A549 (cell line): ENCODE results near the gene STARD13. TPM values are rescaled to one million over a fixed set of nuclear protein-coding genes. Genes with fewer than 3 reads are reported as not detected.
A peak's percentile ranks its signal among the peaks of the same experiment; 100 is the strongest.

Source experiments
- ATAC-seq, 2 experiments: fragments of 200-7000 bp in 1 of 2; fragments of >200 bp in 1 of 2; cut with Nextera tagmentation in 1 of 2; cut with Tn5 transposase in 1 of 2; 3 replicates each; pipeline versions ENCODE4 v1.8.0 to v1.9.1; 2018 to 2020; ENCODE audit warnings: mild to moderate bottlenecking in 1 of 2, moderate library complexity in 1 of 2
- CTCF ChIA-PET: fragments of 300-600 bp; sonication (Branson Sonifier 250); formaldehyde crosslinking; extraction: SDS; loops from one replicate; lab custom pipeline; 2021; ENCODE audit warnings: antibody characterized with exemption, inconsistent platforms; lab: Yijun Ruan, JAX
- POLR2A ChIA-PET: fragments of 350-600 bp; formaldehyde crosslinking; extraction: SDS; loops from one replicate; lab custom pipeline; 2021; ENCODE audit warnings: antibody characterized with exemption, inconsistent platforms; lab: Yijun Ruan, JAX
- DNase-seq, 2 experiments: peaks; one replicate each; pipeline versions ENCODE4 v3.0.0 to v3.0.0-alpha.2; 2011 to 2016; ENCODE audit warnings: low read depth in 1 of 2, low spot score in 1 of 2
- FAIRE-seq: peaks from 2 replicates; lab custom pipeline; 2011; peaks lifted over from hg19 to GRCh38; lab: Jason Lieb, UNC
- H3K27ac ChIP-seq, 2 experiments: fragments of >200 bp; sonication (Bioruptor Twin); formaldehyde crosslinking; 3 replicates each; pipeline ENCODE4 v1.5.1; 2016 to 2017
- H3K4me1 ChIP-seq: fragments of >200 bp; sonication (Bioruptor Twin); formaldehyde crosslinking; 3 replicates; pipeline ENCODE4 v1.6.1; 2016
- H3K4me2 ChIP-seq: fragments of >200 bp; sonication (Bioruptor Twin); formaldehyde crosslinking; 3 replicates; pipeline ENCODE4 v1.6.1; 2016
- H3K4me3 ChIP-seq: fragments of >200 bp; sonication (Bioruptor Twin); formaldehyde crosslinking; 3 replicates; pipeline ENCODE4 v1.5.1; 2016
- H3K9me3 ChIP-seq: fragments of >200 bp; sonication (Bioruptor Twin); formaldehyde crosslinking; 3 replicates; pipeline ENCODE4 v1.6.1; 2016
- CBX2 ChIP-seq: fragments of 200-600 bp; sonication (generic); IDR thresholded peaks from 2 replicates; pipeline ENCODE4 v1.6.1; 2016; ENCODE audit warnings: low read depth, mild to moderate bottlenecking, borderline replicate concordance
- CHD2 ChIP-seq: fragments of 150-350 bp; IDR thresholded peaks from 2 replicates; pipeline ENCODE4 v1.6.1; 2014; ENCODE audit warnings: low read length; ENCODE audit not compliant: partially characterized antibody
- EHMT2 ChIP-seq: fragments of 200-600 bp; sonication (generic); IDR thresholded peaks from 2 replicates; pipeline ENCODE4 v1.6.1; 2016; ENCODE audit warnings: antibody characterized with exemption, low read depth, mild to moderate bottlenecking, moderate library complexity
- ESRRA ChIP-seq: fragments of 150-350 bp; IDR thresholded peaks from 2 replicates; pipeline ENCODE4 v1.6.1; 2014; ENCODE audit warnings: mild to moderate bottlenecking, low read length, borderline replicate concordance
- FOSL2 ChIP-seq, 2 experiments: fragments of 450-650 bp in 1 of 2; fragments of >200 bp in 1 of 2; sonication (Bioruptor Twin) in 1 of 2; formaldehyde crosslinking; IDR thresholded peaks; 2 replicates each; pipeline versions ENCODE4 v1.5.0 to v1.6.1; 2016 to 2020; ENCODE audit warnings: mild to moderate bottlenecking in 1 of 2, moderate library complexity in 1 of 2
- HEYL ChIP-seq: fragments of 250-450 bp; sonication (Bioruptor Pico); IDR thresholded peaks from 2 replicates; pipeline ENCODE4 v1.8.0; 2021; ENCODE audit warnings: mild to moderate bottlenecking, moderate library complexity
- HOXA7 ChIP-seq: fragments of 250-450 bp; sonication (Bioruptor Pico); IDR thresholded peaks from 2 replicates; pipeline ENCODE4 v1.5.0; 2020; ENCODE audit warnings: mild to moderate bottlenecking, moderate library complexity
- HOXB13 ChIP-seq: fragments of 250-450 bp; sonication (Bioruptor Pico); IDR thresholded peaks from 2 replicates; pipeline ENCODE4 v1.5.0; 2020; ENCODE audit warnings: low read depth, mild to moderate bottlenecking, moderate library complexity
- JUNB ChIP-seq: fragments of >200 bp; sonication (Bioruptor Twin); formaldehyde crosslinking; IDR thresholded peaks from 2 replicates; pipeline ENCODE4 v1.6.1; 2016
- KDM1A ChIP-seq: fragments of 200-600 bp; sonication (generic); IDR thresholded peaks from 2 replicates; pipeline ENCODE4 v1.6.1; 2016; ENCODE audit warnings: low read depth, mild to moderate bottlenecking
- MAZ ChIP-seq: fragments of 150-350 bp; IDR thresholded peaks from 2 replicates; pipeline ENCODE4 v1.6.1; 2014; ENCODE audit warnings: antibody characterized with exemption, low read depth, low read length, borderline replicate concordance
- NPAS2 ChIP-seq: fragments of 250-450 bp; sonication (Bioruptor Pico); IDR thresholded peaks from 2 replicates; pipeline ENCODE4 v1.8.0; 2022; ENCODE audit warnings: mild to moderate bottlenecking, moderate library complexity, borderline replicate concordance
- PHF8 ChIP-seq: fragments of 200-600 bp; sonication (generic); IDR thresholded peaks from 2 replicates; pipeline ENCODE4 v1.6.1; 2016; ENCODE audit warnings: low read depth, mild to moderate bottlenecking, antibody characterized with exemption, moderate library complexity, borderline replicate concordance
- POLR2AphosphoS2 ChIP-seq: conservative IDR thresholded peaks from 2 replicates; pipeline ENCODE4 v1.6.1; 2012; ENCODE audit warnings: low read length, improper control_type of control experiment, inconsistent platforms
- RFX5 ChIP-seq: fragments of 450-650 bp; IDR thresholded peaks from 2 replicates; pipeline ENCODE4 v1.7.1; 2014; ENCODE audit warnings: antibody characterized with exemption, mild to moderate bottlenecking, moderate library complexity
- TP53 ChIP-seq: fragments of 250-450 bp; sonication (Bioruptor Pico); IDR thresholded peaks from 2 replicates; pipeline ENCODE4 v1.5.0; 2021; ENCODE audit warnings: mild to moderate bottlenecking, moderate library complexity
- WGBS: methylation state at CpG from one replicate; pipeline ENCODE4 v1.1.6; 2017; ENCODE audit errors: missing lambda C conversion rate; 5-methylcytosine and 5-hydroxymethylcytosine counted together
- polyA plus RNA-seq, 4 experiments: library from polyadenylated mRNA; depleted of rRNA in 3 of 4; stranded (reverse); fragments of >200 nt; fragmentation: RNase III in 1 of 4; extraction: RNeasy Plus Mini Kit Qiagen cat#74134 plus additional on column Dnase treatment in 1 of 4; gene quantifications; 2 replicates in 3 of 4; 3 replicates in 1 of 4; pipeline ENCODE4 v1.2.3, GENCODE V29; 2011 to 2017
- TF ChIP-seq, protein P1 (sequence below): fragments of >200 bp; sonication (Bioruptor Twin); formaldehyde crosslinking; IDR thresholded peaks from 3 replicates; pipeline ENCODE4 v1.5.1; 2016
- TF ChIP-seq, protein P2 (sequence below): fragments of >200 bp; sonication (Bioruptor Twin); formaldehyde crosslinking; IDR thresholded peaks from 2 replicates; pipeline ENCODE4 v1.6.1; 2016
- TF ChIP-seq, protein P3 (sequence below): IDR thresholded peaks from 2 replicates; pipeline ENCODE4 v1.6.1; 2012
- TF ChIP-seq, protein P4 (sequence below): fragments of >200 bp; sonication (Bioruptor Twin); formaldehyde crosslinking; IDR thresholded peaks from 3 replicates; pipeline ENCODE4 v1.6.1; 2016
- TF ChIP-seq, protein P5 (sequence below): fragments of 450-650 bp; IDR thresholded peaks from 2 replicates; pipeline ENCODE4 v1.6.1; 2014; ENCODE audit warnings: antibody characterized with exemption
- TF ChIP-seq, protein P6 (sequence below): fragments of 200-600 bp; sonication (generic); IDR thresholded peaks from 2 replicates; pipeline ENCODE4 v1.6.1; 2016; ENCODE audit warnings: antibody characterized with exemption, mild to moderate bottlenecking, moderate library complexity

Gene STARD13
- polyA plus RNA-seq, 2 of the 4 experiments (the other 2 are of a cell fraction), result 2.4 to 2.8 TPM

DNA sequence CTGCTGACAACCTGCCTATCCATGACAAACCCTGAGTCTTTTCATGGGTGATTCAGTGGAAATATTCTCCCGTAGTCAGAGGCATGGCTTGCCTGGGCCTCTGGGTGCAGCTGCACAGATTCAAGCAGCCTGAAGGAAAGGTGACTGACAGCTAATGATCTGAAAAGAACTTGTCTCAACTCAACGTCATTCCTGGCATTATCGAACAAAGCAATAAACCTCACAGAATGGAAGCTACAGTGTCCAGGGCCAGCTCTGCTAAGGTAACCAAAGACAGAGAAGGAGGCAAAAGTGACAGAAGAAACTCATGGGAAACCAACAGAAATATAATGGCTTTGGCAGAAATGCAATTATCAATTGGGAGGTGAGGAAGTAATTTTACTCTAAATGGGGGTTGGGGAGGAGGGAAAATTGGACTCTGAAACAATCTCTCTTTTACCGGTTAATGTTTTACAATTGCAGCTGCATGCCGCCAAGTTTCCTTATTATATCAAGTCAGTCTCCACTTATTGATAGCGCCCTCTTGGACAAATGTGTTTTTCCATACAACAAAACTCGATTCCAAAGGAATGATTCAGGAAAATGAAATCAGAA is 12.9 kb downstream of the STARD13 start:
- Histone ChIP-seq H3K9me3 (no peaks in the 10 kb centered on the region), H3K4me1 (peaks cover 49% of the 10 kb centered on the region), H3K4me3 (no peak overlapping the region), H3K27ac (peak overlapping the region; percentile 63 to 77), H3K4me2 (peak overlapping the region; percentile 75)
- CTCF ChIA-PET, result no interaction called here
- WGBS, result 2% methylated on average over 7 of the region's 7 CpGs
- FAIRE-seq (no peak), DNase-seq (no peak), ATAC-seq (peak; percentile 64 to 83; a peak in 4 of 6 replicates)
- no peak for TF ChIP-seq NPAS2 (CRISPR knock-in tag)
- TF ChIP-seq, protein P1, sequence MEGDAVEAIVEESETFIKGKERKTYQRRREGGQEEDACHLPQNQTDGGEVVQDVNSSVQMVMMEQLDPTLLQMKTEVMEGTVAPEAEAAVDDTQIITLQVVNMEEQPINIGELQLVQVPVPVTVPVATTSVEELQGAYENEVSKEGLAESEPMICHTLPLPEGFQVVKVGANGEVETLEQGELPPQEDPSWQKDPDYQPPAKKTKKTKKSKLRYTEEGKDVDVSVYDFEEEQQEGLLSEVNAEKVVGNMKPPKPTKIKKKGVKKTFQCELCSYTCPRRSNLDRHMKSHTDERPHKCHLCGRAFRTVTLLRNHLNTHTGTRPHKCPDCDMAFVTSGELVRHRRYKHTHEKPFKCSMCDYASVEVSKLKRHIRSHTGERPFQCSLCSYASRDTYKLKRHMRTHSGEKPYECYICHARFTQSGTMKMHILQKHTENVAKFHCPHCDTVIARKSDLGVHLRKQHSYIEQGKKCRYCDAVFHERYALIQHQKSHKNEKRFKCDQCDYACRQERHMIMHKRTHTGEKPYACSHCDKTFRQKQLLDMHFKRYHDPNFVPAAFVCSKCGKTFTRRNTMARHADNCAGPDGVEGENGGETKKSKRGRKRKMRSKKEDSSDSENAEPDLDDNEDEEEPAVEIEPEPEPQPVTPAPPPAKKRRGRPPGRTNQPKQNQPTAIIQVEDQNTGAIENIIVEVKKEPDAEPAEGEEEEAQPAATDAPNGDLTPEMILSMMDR, result peak; percentile 25; the same call in 1 of the 3 replicates
- POLR2A ChIA-PET, result no interaction called here

DNA sequence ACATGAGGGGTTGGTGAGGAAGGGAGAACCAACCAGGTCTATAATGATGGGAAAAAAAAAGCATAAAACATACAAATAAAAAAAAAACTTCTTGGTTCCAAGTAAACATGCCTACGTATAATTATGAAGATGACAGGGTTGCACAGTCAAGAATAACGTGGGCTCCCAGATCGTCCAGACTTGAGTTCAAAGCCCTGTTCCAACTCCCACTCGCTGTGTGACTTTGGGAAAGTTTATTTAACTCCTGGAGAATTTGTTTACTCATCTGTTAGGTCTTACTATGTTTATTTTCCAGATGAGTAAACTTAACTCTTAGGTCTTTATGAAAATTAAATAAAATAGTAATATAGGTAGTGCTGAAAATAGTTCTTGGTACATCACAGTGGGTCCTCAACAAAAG is 13.8 kb downstream of the STARD13 start:
- Histone ChIP-seq H3K4me3 (no peak overlapping the region), H3K27ac (peak overlapping the region; percentile 63 to 77; a peak in 5 of 6 replicates), H3K4me2 (peak overlapping the region; percentile 75), H3K4me1 (peaks cover 47% of the 10 kb centered on the region), H3K9me3 (no peaks in the 10 kb centered on the region)
- CTCF ChIA-PET, result interaction anchor here (1.4 kb wide), 1 partner anchor 43 kb away, joined by 3 read pairs; no protein-coding TSS in a partner anchor
- TF ChIP-seq MAZ (no peak), KDM1A (no peak), CHD2 (no peak), HOXB13 (no peak), JUNB (no peak), TP53 (CRISPR knock-in tag) (no peak)
- TF ChIP-seq, protein P2, sequence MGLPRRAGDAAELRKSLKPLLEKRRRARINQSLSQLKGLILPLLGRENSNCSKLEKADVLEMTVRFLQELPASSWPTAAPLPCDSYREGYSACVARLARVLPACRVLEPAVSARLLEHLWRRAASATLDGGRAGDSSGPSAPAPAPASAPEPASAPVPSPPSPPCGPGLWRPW, result no peak
- TF ChIP-seq, protein P3, sequence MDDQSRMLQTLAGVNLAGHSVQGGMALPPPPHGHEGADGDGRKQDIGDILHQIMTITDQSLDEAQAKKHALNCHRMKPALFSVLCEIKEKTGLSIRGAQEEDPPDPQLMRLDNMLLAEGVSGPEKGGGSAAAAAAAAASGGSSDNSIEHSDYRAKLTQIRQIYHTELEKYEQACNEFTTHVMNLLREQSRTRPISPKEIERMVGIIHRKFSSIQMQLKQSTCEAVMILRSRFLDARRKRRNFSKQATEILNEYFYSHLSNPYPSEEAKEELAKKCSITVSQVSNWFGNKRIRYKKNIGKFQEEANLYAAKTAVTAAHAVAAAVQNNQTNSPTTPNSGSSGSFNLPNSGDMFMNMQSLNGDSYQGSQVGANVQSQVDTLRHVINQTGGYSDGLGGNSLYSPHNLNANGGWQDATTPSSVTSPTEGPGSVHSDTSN, result no peak
- TF ChIP-seq, protein P4, sequence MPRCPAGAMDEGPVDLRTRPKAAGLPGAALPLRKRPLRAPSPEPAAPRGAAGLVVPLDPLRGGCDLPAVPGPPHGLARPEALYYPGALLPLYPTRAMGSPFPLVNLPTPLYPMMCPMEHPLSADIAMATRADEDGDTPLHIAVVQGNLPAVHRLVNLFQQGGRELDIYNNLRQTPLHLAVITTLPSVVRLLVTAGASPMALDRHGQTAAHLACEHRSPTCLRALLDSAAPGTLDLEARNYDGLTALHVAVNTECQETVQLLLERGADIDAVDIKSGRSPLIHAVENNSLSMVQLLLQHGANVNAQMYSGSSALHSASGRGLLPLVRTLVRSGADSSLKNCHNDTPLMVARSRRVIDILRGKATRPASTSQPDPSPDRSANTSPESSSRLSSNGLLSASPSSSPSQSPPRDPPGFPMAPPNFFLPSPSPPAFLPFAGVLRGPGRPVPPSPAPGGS, result no peak
- ATAC-seq (no peak), FAIRE-seq (no peak), DNase-seq (no peak)
- POLR2A ChIA-PET, result no interaction called here
- 15% methylated on average over 4 of the region's 4 CpGs for WGBS

DNA sequence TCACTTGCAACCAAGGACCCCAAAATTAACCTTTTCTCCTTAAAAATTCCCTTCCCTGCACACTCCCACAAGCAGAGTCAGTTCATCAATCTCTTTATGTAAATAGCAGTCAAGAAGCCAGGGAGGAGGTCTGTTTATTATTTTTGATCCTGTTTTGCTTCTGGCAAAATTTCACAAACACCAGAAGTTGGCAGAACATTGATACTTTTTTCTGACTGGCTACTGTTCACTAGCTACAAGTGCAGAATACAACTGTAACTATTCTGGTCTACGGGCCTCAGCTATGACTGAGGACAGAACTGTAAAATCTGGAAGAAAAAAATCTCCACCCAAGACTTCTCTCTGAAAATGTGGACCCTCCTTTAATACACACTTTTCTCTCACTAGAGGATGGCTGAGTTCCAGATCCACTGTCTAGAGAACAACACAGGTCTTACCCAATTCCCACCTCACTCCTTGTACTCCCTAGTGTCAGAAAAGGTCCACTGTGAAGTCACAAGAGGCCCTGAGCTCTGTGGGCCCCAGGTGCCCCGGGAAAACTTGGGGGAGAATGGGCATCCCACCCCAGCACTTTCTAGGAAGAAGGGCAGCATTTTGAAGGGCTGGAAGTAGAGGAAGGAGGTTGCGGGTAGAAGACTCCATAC is 14.5 kb downstream of the STARD13 start:
- DNase-seq (no peak), ATAC-seq (no peak), FAIRE-seq (no peak)
- peak overlapping the region; percentile 63 to 77; a peak in 4 of 6 replicates for H3K27ac ChIP-seq
- H3K4me2 ChIP-seq, result peak overlapping the region; percentile 75
- ChIA-PET CTCF (interaction anchor here (0.7 to 1.4 kb wide), 2 partner anchors 8 to 43 kb away, joined by 3 read pairs; no protein-coding TSS in a partner anchor), POLR2A (no interaction called here)
- H3K4me3 ChIP-seq, result no peak overlapping the region
- peaks cover 47% of the 10 kb centered on the region for H3K4me1 ChIP-seq
- H3K9me3 ChIP-seq, result no peaks in the 10 kb centered on the region
- WGBS, result 48% methylated on average over 3 of the region's 3 CpGs
- TF ChIP-seq, protein P5, sequence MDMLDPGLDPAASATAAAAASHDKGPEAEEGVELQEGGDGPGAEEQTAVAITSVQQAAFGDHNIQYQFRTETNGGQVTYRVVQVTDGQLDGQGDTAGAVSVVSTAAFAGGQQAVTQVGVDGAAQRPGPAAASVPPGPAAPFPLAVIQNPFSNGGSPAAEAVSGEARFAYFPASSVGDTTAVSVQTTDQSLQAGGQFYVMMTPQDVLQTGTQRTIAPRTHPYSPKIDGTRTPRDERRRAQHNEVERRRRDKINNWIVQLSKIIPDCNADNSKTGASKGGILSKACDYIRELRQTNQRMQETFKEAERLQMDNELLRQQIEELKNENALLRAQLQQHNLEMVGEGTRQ, result no peak
- TF ChIP-seq RFX5, result no peak
- no peak for TF ChIP-seq HOXB13
- no peak for TF ChIP-seq FOSL2 (IDR thresholded peaks at IDR 0.05)
- TF ChIP-seq FOSL2 (CRISPR knock-in tag; IDR thresholded peaks at IDR 0.05), result no peak
- no peak for TF ChIP-seq EHMT2
- TF ChIP-seq CBX2, result no peak
- TF ChIP-seq, protein P6, sequence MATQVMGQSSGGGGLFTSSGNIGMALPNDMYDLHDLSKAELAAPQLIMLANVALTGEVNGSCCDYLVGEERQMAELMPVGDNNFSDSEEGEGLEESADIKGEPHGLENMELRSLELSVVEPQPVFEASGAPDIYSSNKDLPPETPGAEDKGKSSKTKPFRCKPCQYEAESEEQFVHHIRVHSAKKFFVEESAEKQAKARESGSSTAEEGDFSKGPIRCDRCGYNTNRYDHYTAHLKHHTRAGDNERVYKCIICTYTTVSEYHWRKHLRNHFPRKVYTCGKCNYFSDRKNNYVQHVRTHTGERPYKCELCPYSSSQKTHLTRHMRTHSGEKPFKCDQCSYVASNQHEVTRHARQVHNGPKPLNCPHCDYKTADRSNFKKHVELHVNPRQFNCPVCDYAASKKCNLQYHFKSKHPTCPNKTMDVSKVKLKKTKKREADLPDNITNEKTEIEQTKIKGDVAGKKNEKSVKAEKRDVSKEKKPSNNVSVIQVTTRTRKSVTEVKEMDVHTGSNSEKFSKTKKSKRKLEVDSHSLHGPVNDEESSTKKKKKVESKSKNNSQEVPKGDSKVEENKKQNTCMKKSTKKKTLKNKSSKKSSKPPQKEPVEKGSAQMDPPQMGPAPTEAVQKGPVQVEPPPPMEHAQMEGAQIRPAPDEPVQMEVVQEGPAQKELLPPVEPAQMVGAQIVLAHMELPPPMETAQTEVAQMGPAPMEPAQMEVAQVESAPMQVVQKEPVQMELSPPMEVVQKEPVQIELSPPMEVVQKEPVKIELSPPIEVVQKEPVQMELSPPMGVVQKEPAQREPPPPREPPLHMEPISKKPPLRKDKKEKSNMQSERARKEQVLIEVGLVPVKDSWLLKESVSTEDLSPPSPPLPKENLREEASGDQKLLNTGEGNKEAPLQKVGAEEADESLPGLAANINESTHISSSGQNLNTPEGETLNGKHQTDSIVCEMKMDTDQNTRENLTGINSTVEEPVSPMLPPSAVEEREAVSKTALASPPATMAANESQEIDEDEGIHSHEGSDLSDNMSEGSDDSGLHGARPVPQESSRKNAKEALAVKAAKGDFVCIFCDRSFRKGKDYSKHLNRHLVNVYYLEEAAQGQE, result no peak
- TF ChIP-seq ESRRA, result no peak
- TF ChIP-seq POLR2AphosphoS2, result no peak
- TF ChIP-seq HOXA7 (CRISPR knock-in tag), result no peak
- TF ChIP-seq PHF8, result no peak
- no peak for TF ChIP-seq TP53 (CRISPR knock-in tag)
- TF ChIP-seq HEYL (CRISPR knock-in tag), result no peak
